SK-MEL-5 (cell line): Measurements from ENCODE around the gene BHLHE40. TPM values are rescaled to one million over a fixed set of nuclear protein-coding genes. Genes with fewer than 3 reads are reported as not detected.

Source experiments
- DNase-seq: peaks from one replicate; pipeline ENCODE4 v3.0.0-alpha.2; 2016; ENCODE audit warnings: low read depth, low spot score
- in situ Hi-C: cut with HindIII; loops from 2 replicates; pipeline ENCODE4 v1.10.0; 2016; ENCODE audit warnings: low sequenced_read_pairs, high pct_unique_total_duplicates, low pct_unique_long_range_greater_than_20kb
- polyA plus RNA-seq, 2 experiments: library from polyadenylated mRNA; depleted of rRNA; stranded (reverse); fragments of >200 nt; gene quantifications; 2 replicates each; pipeline ENCODE4 v1.2.3, GENCODE V29; 2015
- total RNA-seq: library from RNA; depleted of rRNA; stranded (reverse); fragments of >200 nt; shearing (Covaris generic); gene quantifications from 2 replicates; pipeline ENCODE4 v1.2.3, GENCODE V29; 2014; rRNA removed

The BHLHE40 gene
- 61.3 and 81.0 TPM in 2 replicates for total RNA-seq
- 114 and 135 TPM in 2 replicates for polyA plus RNA-seq (2015; cell fraction: cytosol; rRNA removed)
- 98.2 and 128 TPM in 2 replicates for polyA plus RNA-seq (2015; cell fraction: nucleus; rRNA removed)

GRCh38 chr3:4979428-4980228, at the start of gene BHLHE40:
Gene BHLHE40 (plus strand): TSS chr3:4979437. CDS start chr3:4979719, 282 bp downstream.
- DNase-seq = no peak

GRCh38 chr3:4930501-4930900, 48.7 kb upstream of the BHLHE40 start:
- in situ Hi-C loops = no loop called here
- DNase-seq = peak; percentile 13

More at GRCh38 chr3:4979428-4980228, at the start of gene BHLHE40:
- in situ Hi-C loops = no loop called here

- in situ Hi-C loops = no loop called here
- no peak for DNase-seq
Observed at GRCh38 chr3:4934050-4934449, 45.2 kb upstream of the BHLHE40 start.

GRCh38 chr3:4935347-4935746, 43.9 kb upstream of the BHLHE40 start:
- DNase-seq = no peak

GRCh38 chr3:4936982-4937614, 42.1 kb upstream of the BHLHE40 start:
- DNase-seq = no peak
- in situ Hi-C loops = no loop called here

More at GRCh38 chr3:4935347-4935746, 43.9 kb upstream of the BHLHE40 start:
- in situ Hi-C loops = no loop called here

- no peak for DNase-seq
- in situ Hi-C loops = no loop called here
Observed at GRCh38 chr3:4938281-4938982, 40.8 kb upstream of the BHLHE40 start.

- no peak for DNase-seq
- in situ Hi-C loops = no loop called here
Observed at GRCh38 chr3:4939276-4939675, 40.0 kb upstream of the BHLHE40 start.

GRCh38 chr3:4940985-4941384, 38.3 kb upstream of the BHLHE40 start:
- DNase-seq = no peak
- in situ Hi-C loops = no loop called here

GRCh38 chr3:4943549-4943948, 35.7 kb upstream of the BHLHE40 start:
- DNase-seq = peak; percentile 22
- in situ Hi-C loops = no loop called here

- in situ Hi-C loops = no loop called here
Observed at GRCh38 chr3:4945324-4945723, 33.9 kb upstream of the BHLHE40 start.

GRCh38 chr3:4947028-4947427, 32.2 kb upstream of the BHLHE40 start:
- no peak for DNase-seq
- in situ Hi-C loops = no loop called here

More at GRCh38 chr3:4945324-4945723, 33.9 kb upstream of the BHLHE40 start:
- DNase-seq = no peak

- peak; percentile 15 for DNase-seq
- in situ Hi-C loops = no loop called here
Observed at GRCh38 chr3:4948395-4948794, 30.8 kb upstream of the BHLHE40 start.

- DNase-seq = no peak
- in situ Hi-C loops = no loop called here
Observed at GRCh38 chr3:4949004-4949403, 30.2 kb upstream of the BHLHE40 start.

- no peak for DNase-seq
- in situ Hi-C loops = no loop called here
Observed at GRCh38 chr3:4949659-4950058, 29.6 kb upstream of the BHLHE40 start.

GRCh38 chr3:4950351-4950784, 28.9 kb upstream of the BHLHE40 start:
- in situ Hi-C loops = no loop called here
- no peak for DNase-seq

GRCh38 chr3:4950948-4951347, 28.3 kb upstream of the BHLHE40 start:
- in situ Hi-C loops = no loop called here
- DNase-seq = no peak

GRCh38 chr3:4953119-4953518, 26.1 kb upstream of the BHLHE40 start:
- DNase-seq = peak; percentile 82
- in situ Hi-C loops = no loop called here
